ENCODE results near the gene INPP1.

Gene INPP1

DNA sequence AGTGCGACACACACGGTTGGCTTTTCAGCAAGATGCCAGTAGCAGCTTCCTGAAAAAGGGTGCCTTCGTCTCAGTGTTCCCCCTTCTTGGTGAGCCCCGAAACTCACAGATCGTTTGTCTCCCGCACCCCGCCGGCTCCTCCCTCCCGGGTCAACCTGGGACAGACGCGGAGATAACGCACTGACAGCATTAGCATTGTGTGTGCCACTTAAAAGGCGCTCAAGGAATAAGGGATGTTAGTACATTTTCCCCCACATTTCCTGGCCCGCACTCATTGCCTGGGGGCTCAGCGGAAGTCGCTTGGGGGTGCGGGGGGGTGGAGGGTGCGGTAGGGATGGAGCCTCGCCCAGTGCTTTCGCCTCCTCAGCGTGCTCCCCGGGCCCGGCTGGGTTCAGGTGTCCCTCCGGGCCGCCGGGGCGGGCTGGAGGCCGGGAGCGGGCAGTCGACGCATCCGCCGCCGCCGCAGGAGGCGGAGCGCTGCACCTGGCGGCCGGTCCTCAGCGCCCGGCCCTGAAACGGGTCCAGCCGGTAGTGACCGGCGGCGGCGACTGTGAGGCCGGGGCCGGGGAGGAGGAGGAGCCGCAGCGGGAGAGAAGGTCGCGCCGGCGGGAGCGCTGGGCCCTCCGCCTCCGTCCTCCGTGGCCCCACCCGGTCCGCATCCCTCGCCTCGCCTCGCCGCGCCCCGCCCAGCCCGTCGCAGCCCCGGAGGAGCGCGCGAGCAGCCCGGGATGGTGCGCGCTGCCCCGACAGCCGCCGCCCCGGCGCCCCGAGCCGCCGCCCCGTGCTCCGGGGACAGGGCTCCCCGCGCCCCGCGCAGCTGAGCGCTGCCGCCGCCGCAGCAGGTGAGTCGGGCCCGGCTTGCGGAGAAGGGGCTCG is 64.5 kb downstream of the INPP1 start, which contains the start of gene MFSD6:
TSS of gene MFSD6 (plus strand) at position 694 of the 876 bp plus-strand sequence. CDS start 27,675 bp downstream, outside the sequence.
- DNase-seq (ENCODE audit: extremely low read depth in 1 of 2, low read depth in 1 of 2), result peak; percentile 22 to 44

DNA sequence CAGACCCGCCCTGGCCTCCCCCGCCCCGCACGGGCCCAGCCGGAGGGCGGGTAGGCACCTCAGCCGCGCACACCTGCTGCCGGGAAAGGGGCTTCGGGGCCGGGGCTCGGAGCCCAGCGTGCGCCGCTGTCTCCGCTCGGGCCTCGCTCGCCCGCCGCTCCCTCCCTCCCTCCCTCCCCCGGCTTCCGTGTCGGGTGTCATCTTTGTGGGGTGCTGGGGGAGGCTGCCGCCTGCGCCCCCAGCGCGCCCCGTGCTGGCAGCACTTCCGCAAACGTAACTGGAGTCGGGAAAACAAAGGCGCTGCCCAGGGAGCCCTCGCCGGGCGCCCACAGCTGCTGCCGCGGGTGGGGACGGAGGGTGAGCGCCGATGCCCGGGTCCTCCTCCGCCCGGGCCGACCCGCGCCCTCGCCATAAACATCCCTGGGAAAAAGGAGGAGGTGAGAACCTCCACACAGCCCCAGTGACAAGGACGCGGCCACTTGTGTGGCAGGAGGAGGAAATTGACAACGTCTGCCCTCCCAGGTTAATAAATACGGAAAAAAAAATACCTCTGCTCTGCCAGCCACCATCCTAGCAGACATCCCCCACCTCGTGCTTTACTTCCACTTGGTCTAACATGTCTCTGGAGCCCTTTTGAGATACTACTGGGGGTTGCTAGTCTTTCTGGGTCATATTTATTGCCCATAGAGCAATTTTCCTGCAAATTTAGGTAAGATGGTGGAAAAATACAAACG is 65.3 kb downstream of the INPP1 start:
- DNase-seq (ENCODE audit: extremely low read depth in 1 of 2, low read depth in 1 of 2), result peak; percentile 52 to 56

DNA sequence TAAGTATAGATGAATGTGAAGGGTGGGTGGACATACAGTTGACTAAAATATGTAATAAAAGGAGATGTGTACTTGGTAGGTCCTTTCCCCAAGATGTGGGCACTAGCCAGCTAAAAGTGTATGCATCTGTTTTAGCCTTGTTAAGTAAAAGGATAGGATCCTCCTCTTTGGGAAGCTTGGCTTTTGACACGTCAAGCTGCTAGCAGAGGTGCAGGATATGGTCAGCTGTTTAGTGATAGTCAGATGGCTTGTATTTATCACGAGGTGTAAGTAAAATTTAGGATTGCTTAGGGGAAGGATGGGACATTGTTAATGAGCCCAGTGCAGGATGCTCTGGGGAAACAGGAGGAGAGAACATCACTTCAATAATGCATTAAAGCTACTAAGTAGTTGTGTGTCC is 66.2 kb downstream of the INPP1 start:
- DNase-seq (ENCODE audit: extremely low read depth in 1 of 2, low read depth in 1 of 2), result no peak

DNA sequence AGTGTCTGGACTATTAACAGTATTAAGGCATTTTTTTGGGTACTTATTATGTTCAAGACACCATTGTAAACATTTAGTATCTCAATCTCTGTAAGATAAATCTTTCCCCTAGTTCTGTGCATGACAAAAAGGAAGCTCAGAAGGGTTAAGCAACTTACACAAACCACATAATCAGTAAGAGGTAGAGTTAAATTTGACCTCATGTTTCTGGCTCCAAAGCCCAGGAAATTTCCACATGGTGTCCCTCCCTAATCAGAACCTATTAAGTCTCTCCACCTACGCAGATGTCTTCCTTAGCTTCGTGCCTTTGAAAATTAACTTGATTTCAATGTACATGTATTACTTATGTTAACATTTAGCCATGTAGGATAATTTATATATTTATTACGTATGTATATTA is 66.8 kb downstream of the INPP1 start:
- no peak for DNase-seq (ENCODE audit: extremely low read depth in 1 of 2, low read depth in 1 of 2)

DNA sequence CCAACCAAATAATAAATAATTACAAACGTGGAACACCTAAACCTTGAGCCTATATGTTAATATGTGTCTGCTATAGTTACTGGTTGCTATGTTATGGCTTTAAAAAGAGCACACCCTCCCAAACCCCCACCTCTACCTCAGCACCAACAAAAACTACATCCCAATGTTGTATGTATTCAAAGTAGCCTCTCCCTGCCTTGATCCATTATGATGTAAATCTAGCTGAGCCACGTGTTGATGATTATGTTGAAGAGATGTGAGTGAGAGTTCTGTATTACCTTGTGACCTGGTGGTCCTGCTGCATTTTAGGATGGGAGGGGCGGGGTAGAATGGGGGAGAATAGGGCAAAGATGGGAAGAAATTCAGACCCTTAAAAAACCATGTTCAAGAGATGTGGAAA is 69.6 kb downstream of the INPP1 start:
- DNase-seq (ENCODE audit: extremely low read depth in 1 of 2, low read depth in 1 of 2), result no peak

DNA sequence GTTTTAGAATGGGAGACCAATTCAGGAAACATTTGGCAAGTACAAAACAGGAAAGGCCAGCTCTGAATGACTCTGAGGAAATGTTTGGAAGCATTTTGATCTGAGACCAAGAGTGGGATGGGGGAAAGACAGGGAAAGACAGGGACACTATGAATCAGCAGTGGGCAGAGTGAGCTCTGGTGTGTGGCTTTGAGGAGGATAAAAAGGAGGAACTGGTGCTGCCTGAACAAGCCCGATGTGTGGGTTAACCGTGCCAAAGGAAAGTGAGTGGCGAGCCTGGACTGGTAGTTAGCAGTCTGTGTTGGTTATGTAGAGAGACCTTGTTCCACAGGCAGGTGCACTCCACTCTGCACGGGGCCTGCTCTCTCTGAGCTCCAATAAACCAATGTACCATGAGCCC is 70.0 kb downstream of the INPP1 start:
- DNase-seq (ENCODE audit: extremely low read depth in 1 of 2, low read depth in 1 of 2), result no peak

DNA sequence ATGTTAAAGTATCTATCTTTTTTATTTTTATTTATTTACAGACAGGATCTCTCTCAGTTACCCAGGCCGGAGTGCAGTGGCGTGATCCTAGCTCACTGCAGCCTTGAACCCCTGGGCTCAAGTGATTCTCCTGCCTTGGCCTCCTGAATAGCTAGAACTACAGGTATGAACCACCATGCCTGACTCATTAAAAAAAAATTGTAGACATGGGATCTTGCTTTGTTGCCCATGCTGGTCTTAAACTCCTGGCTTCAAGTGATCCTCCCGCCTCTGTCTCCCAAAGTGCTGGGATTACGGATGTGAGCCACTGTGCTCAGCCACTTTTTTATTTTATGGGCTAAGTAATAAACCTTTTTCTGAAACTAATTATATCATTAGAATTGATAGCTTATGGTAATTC is 71.9 kb downstream of the INPP1 start:
- DNase-seq (ENCODE audit: extremely low read depth in 1 of 2, low read depth in 1 of 2), result no peak

DNA sequence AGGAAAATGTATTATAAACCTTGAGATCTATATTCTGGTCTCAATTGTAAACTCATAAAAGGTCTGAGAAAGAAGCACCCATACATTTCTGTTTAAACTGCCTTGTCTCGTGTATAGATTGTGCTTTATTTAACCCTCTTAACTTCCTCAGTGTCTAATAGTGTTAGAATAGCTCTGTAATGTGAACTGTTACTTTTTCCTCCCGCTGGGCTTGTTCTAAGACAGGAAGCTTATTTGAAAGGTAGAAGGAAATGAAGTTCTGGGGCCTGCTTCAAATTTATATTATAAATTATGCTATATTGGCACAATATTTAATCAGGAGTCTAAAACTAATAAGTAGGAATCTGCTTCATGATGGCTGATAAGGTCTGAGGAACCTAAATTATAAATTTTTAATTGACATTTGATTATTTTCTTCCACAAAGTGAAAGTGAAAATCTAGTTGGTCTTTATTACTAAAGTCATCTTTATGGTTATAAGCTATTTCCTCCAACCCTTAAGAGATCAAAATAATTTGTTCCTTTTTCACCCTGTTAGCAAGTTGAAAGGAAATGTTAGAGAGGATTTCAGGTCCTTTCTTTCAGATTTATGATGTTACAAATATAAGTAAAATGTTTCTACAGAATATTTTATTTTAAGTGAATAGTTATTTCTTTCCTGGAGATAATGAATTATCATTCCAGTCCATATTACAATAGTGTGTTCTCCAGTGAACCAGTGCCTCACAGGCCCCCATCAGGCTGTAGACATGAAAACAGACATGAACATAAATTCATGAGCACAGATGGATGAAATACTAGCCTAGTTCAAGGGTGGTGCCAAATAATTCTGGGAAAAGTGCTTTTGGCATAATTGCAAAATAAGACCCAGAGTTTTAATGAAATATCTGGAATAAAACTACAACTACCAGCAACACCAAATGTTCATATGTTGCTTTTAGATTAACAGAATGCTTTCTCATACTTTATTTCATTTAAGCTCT is 72.7 kb downstream of the INPP1 start:
- DNase-seq (ENCODE audit: extremely low read depth in 1 of 2, low read depth in 1 of 2), result no peak

DNA sequence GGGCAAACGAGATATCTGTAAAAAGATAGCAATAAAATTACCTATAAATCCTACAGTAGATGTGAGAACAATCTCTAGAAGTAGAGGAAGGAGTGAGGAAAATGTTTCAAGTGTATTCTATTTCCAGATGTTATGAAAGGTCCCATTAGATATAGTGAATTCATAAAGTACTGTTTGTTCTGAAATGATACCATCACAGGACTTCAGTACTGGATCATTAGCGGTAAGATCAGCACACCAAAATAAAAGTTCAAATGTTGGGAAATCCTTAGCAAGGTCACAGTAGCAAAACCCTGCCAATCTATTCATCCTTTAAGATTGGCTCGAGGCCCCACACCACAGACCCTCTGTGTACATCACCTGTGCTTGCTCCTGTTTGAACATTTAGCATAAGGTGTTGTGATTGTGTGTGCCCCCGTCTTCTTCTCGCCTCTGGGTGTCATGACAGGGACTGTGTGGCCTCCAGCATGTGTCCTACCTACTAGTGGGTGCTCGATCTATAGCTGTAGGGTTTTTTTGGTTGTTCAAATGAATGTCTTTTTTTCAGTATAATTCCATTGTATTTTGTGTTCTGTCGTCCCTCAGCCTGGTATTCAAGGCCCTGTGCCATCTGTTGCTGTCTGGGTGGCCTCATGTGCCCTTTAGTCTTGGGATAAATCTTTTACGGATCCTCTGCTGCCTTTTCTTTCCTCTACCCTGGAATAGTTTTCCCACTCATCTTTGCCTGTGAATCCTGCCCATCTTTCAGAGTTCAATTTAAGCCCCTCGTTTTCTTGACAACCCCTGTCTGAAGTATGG is 73.9 kb downstream of the INPP1 start:
- no peak for DNase-seq (ENCODE audit: extremely low read depth in 1 of 2, low read depth in 1 of 2)

DNA sequence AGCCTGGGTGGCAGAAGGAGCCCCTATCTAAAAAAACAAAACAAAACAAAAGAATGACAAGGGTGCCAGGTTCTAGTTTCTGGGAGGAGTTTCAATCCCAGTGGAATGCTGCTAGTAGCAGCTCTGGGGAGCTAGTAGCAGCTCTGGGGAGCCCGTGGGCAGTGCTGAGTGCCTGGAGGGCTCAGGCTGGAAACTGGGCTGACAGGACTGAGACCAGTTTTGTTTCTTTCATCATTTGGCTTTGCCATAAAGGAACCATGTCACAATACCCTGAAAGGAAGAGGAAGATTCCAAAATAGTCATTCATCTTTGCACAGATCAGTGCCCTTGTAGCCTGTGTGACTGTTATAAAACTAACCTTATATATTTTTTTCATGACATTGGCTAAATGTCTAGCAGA is 75.3 kb downstream of the INPP1 start:
- DNase-seq (ENCODE audit: extremely low read depth in 1 of 2, low read depth in 1 of 2), result no peak

DNA sequence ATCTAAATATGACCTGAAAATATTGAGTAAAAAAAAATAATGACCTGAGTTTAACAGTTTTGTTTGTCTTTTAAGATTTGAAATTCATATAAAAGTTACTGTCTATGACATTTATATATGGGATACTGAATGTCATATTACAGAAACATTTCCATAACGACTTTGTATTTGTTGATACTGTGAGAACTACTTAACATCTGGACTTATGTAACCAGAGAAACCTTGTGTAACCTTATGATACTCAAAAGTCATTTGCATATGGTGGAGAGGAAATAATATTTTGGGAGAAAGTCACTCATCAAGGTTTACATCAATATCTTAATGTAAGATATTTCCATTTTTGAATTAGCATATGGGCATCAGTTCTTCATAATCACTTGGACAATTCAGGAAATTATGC is 77.4 kb downstream of the INPP1 start:
- no peak for DNase-seq (ENCODE audit: extremely low read depth in 1 of 2, low read depth in 1 of 2)
